SU-DHL-6 (cell line): ENCODE measurements around the gene MAP2K7.

ENCODE experiments used
- H2AFZ ChIP-seq: fragments of 200-600 bp; sonication (generic); 2 replicates; pipeline ENCODE4 v1.6.1; 2014; ENCODE audit warnings: low read depth, mild to moderate bottlenecking, moderate library complexity, mixed read lengths, antibody characterized with exemption, low read length; ENCODE audit not compliant: severe bottlenecking
- H3F3A ChIP-seq: fragments of 200-600 bp; shearing (Covaris generic); 2 replicates; pipeline ENCODE4 v1.6.0; 2016; ENCODE audit warnings: antibody characterized with exemption, mild to moderate bottlenecking; ENCODE audit not compliant: insufficient read depth
- H3K27ac ChIP-seq: fragments of 200-600 bp; sonication (generic); 2 replicates; pipeline ENCODE4 v1.5.1; 2016; ENCODE audit warnings: low read depth, mild to moderate bottlenecking, low read length, moderate library complexity, mixed read lengths
- H3K27me3 ChIP-seq: fragments of 200-600 bp; sonication (generic), shearing (Covaris generic); 2 replicates; pipeline ENCODE4 v1.6.0; 2014; ENCODE audit warnings: mild to moderate bottlenecking, low read length
- H3K36me3 ChIP-seq: fragments of 200-600 bp; sonication (generic); 2 replicates; pipeline ENCODE4 v1.6.1; 2014; ENCODE audit warnings: mild to moderate bottlenecking, low read length, mixed read lengths
- H3K4me2 ChIP-seq: fragments of 300-600, 200-600 bp; shearing (Covaris generic), sonication (generic); 2 replicates; pipeline ENCODE4 v1.6.0; 2014; ENCODE audit warnings: low read length, low read depth, mild to moderate bottlenecking; ENCODE audit not compliant: poor library complexity, severe bottlenecking
- H3K4me3 ChIP-seq: fragments of 200-600 bp; sonication (generic); 2 replicates; pipeline ENCODE4 v1.5.1; 2014; ENCODE audit warnings: antibody characterized with exemption, low read length, mild to moderate bottlenecking, mixed read lengths; ENCODE audit not compliant: insufficient read depth, poor library complexity, severe bottlenecking
- H3K79me2 ChIP-seq: fragments of 200-600 bp; sonication (generic); 2 replicates; pipeline ENCODE4 v1.6.1; 2014; ENCODE audit warnings: mild to moderate bottlenecking, low read length, moderate library complexity; ENCODE audit not compliant: insufficient read depth
- H3K9ac ChIP-seq: fragments of 200-600 bp; sonication (generic); 2 replicates; pipeline ENCODE4 v1.7.0; 2014; ENCODE audit warnings: mild to moderate bottlenecking, low read length
- H3K9me2 ChIP-seq: fragments of 200-600 bp; sonication (generic); replicated peaks from 2 replicates; pipeline ENCODE4 v1.6.1; 2014; ENCODE audit warnings: low read length; ENCODE audit not compliant: insufficient read depth
- H3K9me3 ChIP-seq: fragments of 200-600 bp; sonication (generic); 2 replicates; pipeline ENCODE4 v1.6.1; 2014; ENCODE audit warnings: low read length, mixed read lengths; ENCODE audit not compliant: insufficient read depth
- H4K20me1 ChIP-seq: fragments of 200-600 bp; sonication (generic); 2 replicates; pipeline ENCODE4 v1.6.1; 2014; ENCODE audit warnings: low read depth, mild to moderate bottlenecking, antibody characterized with exemption, low read length, moderate library complexity, mixed read lengths
- EZH2phosphoT487 ChIP-seq: fragments of 200-600 bp; sonication (generic), shearing (Covaris generic); conservative IDR thresholded peaks from 2 replicates; pipeline ENCODE4 v1.6.1; 2018; ENCODE audit warnings: mild to moderate bottlenecking, antibody characterized with exemption, low read length, moderate library complexity, mixed read lengths
- TF ChIP-seq, protein P1 (sequence below): fragments of 200-600 bp; sonication (generic); IDR thresholded peaks from one replicate; pipeline ENCODE4 v1.5.1; 2017; ENCODE audit warnings: antibody characterized with exemption, mild to moderate bottlenecking, low read length, moderate library complexity; ENCODE audit not compliant: insufficient read depth, poor library complexity, severe bottlenecking

MAP2K7 gene

DNA sequence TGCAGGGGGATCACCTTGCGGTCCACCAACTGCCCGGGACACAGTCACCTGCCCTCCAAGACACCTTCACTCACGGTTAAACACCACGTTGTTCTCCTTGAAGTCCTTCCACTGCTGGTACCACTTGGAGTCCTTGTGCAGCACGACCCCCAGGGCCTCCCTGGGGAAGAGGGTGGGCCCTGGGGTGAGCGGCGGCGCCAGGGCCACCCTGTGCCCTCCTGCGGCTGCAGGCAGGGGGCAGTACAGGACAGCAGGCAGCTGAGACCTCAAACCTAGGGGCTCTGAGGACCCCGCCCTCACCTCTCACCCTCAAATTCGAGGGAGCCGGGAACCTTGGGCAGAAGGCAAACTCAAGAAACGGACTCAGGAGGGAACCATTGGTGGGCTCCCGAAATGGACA lies 29.7 kb downstream of the MAP2K7 start:
- Histone ChIP-seq H3K4me3 (no peak overlapping the region), H3K27ac (no peak overlapping the region), H2AFZ (no peak overlapping the region), H3K9ac (no peak overlapping the region), H4K20me1 (no peaks in the 10 kb centered on the region), H3K79me2 (no peaks in the 10 kb centered on the region), H3F3A (peaks cover 5% of the 10 kb centered on the region; the same call in 1 of the 2 replicates), H3K9me2 (no peaks in the 10 kb centered on the region), H3K9me3 (no peaks in the 10 kb centered on the region), H3K4me2 (no peak overlapping the region), H3K27me3 (no peaks in the 10 kb centered on the region), H3K36me3 (no peaks in the 10 kb centered on the region)
- TF ChIP-seq EZH2phosphoT487 = no peak
- TF ChIP-seq, protein P1, sequence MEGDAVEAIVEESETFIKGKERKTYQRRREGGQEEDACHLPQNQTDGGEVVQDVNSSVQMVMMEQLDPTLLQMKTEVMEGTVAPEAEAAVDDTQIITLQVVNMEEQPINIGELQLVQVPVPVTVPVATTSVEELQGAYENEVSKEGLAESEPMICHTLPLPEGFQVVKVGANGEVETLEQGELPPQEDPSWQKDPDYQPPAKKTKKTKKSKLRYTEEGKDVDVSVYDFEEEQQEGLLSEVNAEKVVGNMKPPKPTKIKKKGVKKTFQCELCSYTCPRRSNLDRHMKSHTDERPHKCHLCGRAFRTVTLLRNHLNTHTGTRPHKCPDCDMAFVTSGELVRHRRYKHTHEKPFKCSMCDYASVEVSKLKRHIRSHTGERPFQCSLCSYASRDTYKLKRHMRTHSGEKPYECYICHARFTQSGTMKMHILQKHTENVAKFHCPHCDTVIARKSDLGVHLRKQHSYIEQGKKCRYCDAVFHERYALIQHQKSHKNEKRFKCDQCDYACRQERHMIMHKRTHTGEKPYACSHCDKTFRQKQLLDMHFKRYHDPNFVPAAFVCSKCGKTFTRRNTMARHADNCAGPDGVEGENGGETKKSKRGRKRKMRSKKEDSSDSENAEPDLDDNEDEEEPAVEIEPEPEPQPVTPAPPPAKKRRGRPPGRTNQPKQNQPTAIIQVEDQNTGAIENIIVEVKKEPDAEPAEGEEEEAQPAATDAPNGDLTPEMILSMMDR = no peak

DNA sequence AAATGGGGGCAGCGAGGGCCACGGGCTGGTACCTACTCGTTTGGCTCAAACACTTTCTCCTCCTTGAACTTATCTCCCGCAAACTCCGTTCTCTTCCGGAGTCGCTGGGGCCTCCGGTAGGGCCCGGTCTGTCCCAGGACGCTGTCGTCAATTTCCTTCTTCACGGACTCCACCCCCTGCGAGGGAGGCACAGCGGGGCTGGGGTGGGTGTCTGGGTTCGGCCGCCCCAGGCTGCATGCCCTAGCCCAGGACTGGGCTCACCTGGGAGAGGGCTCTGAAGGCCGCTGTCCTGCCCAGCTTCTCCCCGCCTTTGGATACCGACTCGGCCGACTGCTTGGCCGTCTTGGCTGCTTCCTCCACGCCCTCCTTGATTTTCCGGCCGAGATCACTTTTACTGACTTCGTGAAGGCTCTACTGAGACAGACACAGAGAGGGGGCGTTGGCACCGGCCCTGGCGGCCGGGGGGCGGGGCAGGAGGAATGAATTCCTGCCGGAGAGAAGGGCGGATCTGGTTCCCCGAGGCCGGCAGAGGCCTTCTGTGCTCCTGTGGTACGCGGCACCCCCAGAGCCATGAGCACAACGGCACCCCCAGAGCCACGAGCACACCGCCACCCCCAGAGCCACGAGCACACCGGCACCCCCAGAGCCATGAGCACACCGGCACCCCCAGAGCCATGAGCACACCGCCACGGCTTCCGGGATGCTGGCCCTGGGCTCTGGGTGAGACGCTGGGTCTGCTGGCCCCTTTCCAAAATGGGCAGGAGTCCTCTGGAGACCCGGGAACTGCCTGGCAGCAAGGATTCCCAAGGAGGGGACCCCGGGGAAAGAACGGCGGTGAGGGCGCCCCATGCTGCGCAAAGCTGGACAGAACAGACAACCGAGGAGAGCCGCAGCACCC lies 30.4 kb downstream of the MAP2K7 start:
- Histone ChIP-seq H3K9me2 (no peaks in the 10 kb centered on the region), H3K9ac (no peak overlapping the region), H3K4me3 (no peak overlapping the region), H4K20me1 (no peaks in the 10 kb centered on the region), H3K27me3 (no peaks in the 10 kb centered on the region), H3K4me2 (no peak overlapping the region), H3K36me3 (no peaks in the 10 kb centered on the region), H3K79me2 (0 out of 2 replicates have a peak, but pooled peaks cover 3% of the 10 kb centered on the region), H3K27ac (no peak overlapping the region), H3K9me3 (no peaks in the 10 kb centered on the region), H3F3A (peaks cover 2% of the 10 kb centered on the region; the same call in 1 of the 2 replicates), H2AFZ (no peak overlapping the region)
- no peak for TF ChIP-seq EZH2phosphoT487
- TF ChIP-seq, protein P1 = no peak

DNA sequence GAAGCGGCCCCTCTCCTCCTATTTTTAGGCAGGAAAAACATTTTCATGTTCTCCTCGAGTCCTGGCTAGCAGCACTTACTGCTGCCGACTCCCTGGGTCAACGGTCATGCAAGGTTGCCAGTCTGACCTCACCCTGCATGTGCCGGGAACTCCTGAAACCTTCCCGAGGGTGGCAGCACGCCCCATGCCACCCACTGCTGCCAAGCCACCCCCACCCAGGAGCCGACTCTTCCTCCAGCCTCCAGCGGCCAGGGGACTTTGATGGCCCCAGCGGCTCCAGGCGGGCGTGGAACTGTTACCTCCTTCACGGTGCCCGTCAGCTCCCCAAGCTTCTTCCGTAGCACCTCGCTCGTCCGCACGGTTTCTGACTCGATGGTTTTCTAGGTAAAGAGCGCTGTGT lies 31.1 kb downstream of the MAP2K7 start:
- Histone ChIP-seq H3K9ac (no peak overlapping the region), H3F3A (no peaks in the 10 kb centered on the region), H3K36me3 (no peaks in the 10 kb centered on the region), H3K9me2 (no peaks in the 10 kb centered on the region), H3K79me2 (0 out of 2 replicates have a peak, but pooled peaks cover 4% of the 10 kb centered on the region), H3K27ac (no peak overlapping the region), H3K4me3 (no peak overlapping the region), H3K27me3 (no peaks in the 10 kb centered on the region), H2AFZ (no peak overlapping the region), H4K20me1 (no peaks in the 10 kb centered on the region), H3K9me3 (no peaks in the 10 kb centered on the region), H3K4me2 (no peak overlapping the region)
- no peak for TF ChIP-seq EZH2phosphoT487
- TF ChIP-seq, protein P1 = no peak
